ENCODE measurements around the gene TLE4.
"Not testable (repeated sequence)": the region's sequence is repeated elsewhere in the genome, so short reads cannot be mapped to it uniquely, and the experiment has no call there.

Gene TLE4

DNA sequence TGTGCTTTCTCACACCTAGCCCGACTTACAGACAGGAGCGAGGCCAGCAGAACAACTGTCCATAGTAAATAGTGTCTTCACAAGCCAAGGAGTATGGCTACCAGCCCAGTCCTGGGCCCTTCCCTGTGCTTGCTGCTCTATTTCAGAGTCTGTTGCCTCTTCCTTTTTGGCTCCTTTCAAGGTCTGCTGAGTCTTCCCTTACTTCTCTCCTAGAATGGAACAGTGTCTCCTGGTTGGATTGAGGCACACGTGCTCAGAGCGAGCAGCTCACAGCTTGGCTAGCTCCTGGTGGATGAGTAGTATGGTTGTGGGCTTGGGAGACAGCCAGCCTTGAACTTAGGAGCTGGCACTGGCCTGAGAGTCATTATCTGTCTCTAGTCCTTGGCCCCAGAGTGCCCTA is 72.8 kb downstream of the TLE4 start:
- no peak for DNase-seq (ENCODE audit: low read depth)
- TF ChIP-seq, protein P1, sequence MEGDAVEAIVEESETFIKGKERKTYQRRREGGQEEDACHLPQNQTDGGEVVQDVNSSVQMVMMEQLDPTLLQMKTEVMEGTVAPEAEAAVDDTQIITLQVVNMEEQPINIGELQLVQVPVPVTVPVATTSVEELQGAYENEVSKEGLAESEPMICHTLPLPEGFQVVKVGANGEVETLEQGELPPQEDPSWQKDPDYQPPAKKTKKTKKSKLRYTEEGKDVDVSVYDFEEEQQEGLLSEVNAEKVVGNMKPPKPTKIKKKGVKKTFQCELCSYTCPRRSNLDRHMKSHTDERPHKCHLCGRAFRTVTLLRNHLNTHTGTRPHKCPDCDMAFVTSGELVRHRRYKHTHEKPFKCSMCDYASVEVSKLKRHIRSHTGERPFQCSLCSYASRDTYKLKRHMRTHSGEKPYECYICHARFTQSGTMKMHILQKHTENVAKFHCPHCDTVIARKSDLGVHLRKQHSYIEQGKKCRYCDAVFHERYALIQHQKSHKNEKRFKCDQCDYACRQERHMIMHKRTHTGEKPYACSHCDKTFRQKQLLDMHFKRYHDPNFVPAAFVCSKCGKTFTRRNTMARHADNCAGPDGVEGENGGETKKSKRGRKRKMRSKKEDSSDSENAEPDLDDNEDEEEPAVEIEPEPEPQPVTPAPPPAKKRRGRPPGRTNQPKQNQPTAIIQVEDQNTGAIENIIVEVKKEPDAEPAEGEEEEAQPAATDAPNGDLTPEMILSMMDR (conservative IDR thresholded peaks at IDR 0.05; ENCODE audit: low read depth, low read length), result no peak
- no peak overlapping the region for H3K4me3 ChIP-seq (ENCODE audit: low read length)

DNA sequence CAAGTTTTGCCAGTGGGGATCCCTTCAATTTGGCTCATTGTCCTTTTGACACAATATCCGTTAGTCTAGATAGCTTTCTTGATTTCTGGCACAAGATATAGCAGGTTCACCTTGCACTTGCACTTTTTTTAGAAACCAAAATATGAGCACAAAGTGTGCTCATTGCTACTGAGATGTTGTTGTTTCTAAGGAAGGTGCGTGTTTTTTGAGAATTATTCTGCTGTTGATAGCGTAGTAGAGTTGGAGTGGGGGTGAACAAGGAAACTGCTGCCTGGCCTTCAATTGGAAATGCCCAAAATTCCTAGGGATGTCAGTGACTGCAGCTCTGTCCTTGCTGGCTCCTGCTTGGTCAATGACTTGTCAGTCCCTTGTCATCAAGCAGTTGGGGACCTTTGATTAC is 73.3 kb downstream of the TLE4 start:
- TF ChIP-seq, protein P1 (conservative IDR thresholded peaks at IDR 0.05; ENCODE audit: low read depth, low read length), result no peak
- no peak for DNase-seq (ENCODE audit: low read depth)
- no peak overlapping the region for H3K4me3 ChIP-seq (ENCODE audit: low read length)

DNA sequence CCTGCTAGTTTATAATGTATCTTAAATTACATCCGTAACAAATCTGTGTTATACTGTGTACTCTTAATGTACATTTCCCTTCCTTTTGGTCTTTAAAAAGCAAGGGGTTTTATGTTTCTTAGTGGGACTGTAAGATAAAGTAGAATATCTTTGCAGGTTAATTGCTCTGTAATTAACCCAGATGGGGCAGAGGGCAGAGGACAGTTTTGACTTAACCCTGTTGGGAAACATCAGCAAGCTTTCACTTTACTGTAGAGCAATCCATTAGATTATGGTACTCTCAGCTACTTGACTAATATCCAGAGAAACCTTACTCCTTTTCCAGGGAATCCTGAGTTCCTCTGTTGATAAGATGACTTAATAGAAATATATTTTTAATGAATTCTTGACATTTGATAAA is 74.3 kb downstream of the TLE4 start:
- no peak for DNase-seq (ENCODE audit: low read depth)
- H3K4me3 ChIP-seq (ENCODE audit: low read length), result no peak overlapping the region
- TF ChIP-seq, protein P1 (conservative IDR thresholded peaks at IDR 0.05; ENCODE audit: low read depth, low read length), result no peak

DNA sequence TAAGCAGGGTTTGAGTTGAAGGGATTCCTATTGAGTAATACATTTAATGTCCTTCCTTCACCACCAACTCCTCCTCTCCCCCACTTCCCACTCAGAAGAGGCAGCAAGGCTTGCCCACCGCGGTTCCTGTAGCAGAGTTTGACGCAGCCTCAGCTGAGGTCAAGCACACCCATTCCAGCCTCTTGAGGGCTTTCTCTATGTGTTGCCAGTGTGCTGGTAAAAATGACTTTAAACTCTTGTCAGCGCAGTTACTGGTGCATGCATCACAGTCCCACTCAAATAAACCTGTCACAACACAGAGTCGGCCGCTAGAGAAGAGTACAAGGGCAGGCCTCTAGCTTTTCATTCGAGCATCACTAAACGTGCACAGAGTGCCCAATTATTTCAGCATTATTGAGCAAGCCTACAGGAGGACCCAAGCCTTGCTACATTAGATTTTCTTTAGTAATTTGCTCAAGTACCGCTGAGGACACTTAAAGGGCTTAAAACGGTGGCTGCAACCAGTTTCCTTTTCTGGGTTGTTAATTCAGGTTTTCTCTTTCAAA is 79.6 kb downstream of the TLE4 start:
- H3K4me3 ChIP-seq (ENCODE audit: low read length), result no peak overlapping the region
- DNase-seq (ENCODE audit: low read depth), result no peak
- TF ChIP-seq, protein P1 (conservative IDR thresholded peaks at IDR 0.05; ENCODE audit: low read depth, low read length), result no peak

DNA sequence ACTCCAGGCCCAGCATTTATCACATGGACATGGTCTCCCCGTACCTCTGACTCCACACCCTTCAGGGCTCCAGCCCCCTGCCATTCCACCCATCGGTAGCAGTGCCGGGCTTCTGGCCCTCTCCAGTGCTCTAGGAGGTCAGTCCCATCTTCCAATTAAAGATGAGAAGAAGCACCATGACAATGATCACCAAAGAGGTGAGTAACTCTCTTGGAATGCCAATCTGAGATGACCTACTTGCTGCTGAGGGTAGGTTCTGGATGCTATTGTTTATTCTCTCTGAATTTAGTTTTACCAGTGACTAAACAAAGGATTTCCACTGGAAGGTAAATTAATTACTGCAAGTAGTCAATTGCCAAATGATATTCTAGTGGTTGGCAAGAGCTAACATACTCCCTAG is 80.8 kb downstream of the TLE4 start:
- TF ChIP-seq, protein P1 (conservative IDR thresholded peaks at IDR 0.05; ENCODE audit: low read depth, low read length), result no peak
- DNase-seq (ENCODE audit: low read depth), result no peak
- no peak overlapping the region for H3K4me3 ChIP-seq (ENCODE audit: low read length)

DNA sequence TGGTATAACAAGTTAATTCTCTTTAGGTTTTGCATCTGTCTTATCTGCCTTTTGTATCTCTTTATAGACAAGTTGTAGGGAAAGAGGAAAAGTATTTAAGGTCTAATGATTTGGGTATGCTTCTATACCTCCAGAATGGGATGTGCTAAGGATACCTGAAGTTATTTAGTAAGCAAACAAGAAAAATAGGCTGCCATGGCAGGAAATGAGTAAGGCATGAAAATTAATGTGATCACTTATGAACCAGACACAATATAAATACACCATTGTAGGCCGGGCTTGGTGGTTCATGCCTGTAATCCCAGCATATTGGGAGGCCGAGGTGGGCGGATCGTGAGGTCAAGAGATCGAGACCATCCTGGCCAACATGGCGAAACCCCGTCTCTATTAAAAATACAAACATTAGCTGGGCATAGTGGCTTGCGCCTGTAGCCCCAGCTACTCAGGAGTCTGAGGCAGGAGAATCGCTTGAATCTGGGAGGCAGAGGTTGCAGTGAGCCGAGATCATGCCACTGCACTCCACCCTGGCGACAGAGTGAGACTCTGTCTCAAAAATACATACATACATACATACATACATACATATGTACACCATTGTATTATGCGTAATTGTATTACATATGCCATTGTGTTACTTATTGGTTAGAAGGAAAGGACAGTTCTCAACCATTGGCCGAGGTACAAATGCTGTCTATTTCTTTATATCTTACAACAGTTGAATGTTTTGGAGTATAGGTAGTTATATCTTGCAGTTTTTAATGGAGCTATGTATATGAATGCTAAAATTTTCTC is 83.0 kb downstream of the TLE4 start:
- DNase-seq (ENCODE audit: low read depth); H3K4me3 ChIP-seq (ENCODE audit: low read length): not testable (repeated sequence)

DNA sequence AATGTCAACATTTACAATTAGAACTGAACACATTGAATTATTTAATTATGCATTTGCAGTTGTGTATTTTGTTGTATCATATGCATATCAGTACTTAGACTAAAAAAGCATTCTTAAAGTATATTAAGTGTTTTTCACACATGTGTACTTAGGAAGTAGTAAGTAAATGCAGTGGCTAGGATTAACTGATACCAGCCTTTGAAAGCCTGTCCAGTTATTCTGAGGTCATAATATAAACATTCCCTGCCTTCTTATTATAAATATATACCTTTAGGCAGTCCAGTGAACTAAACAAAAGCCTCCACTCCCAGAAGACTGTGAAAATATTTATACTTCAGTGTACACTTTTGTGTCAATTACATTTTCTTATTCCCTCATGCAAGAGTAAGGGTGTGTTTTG is 83.8 kb downstream of the TLE4 start:
- no peak for DNase-seq (ENCODE audit: low read depth)
- TF ChIP-seq, protein P1 (conservative IDR thresholded peaks at IDR 0.05; ENCODE audit: low read depth, low read length), result no peak
- no peak overlapping the region for H3K4me3 ChIP-seq (ENCODE audit: low read length)

All from retinal pigment epithelial cell (primary cell).